Activated CD8-positive, alpha-beta T cell treated with anti-CD3 and anti-CD28 coated beads for 36 hours (primary cell): ENCODE results near the gene AGAP1. TPM values are rescaled to one million over a fixed set of nuclear protein-coding genes. Genes with fewer than 3 reads are reported as not detected.

Experiments
- ATAC-seq: fragments of 200-7000 bp; cut with Tn5 transposase; one replicate; pipeline ENCODE4 v1.10.0; 2021; ENCODE audit warnings: mild to moderate bottlenecking, moderate library complexity
- CTCF ChIA-PET: fragments of 350-600 bp; sonication (Branson Sonifier 250); formaldehyde crosslinking; loops from one replicate; lab custom pipeline; 2021; ENCODE audit warnings: antibody characterized with exemption; lab: Charles Lee
- POLR2A ChIA-PET: fragments of 350-600 bp; sonication (Branson Sonifier 250); formaldehyde crosslinking; loops from one replicate; lab custom pipeline; 2021; ENCODE audit warnings: antibody characterized with exemption; lab: Charles Lee
- DNase-seq: peaks from one replicate; pipeline ENCODE4 v3.0.0-alpha.2; 2020
- H3K27ac Mint-ChIP-seq: one replicate; pipeline ENCODE4 v1.8.0; 2021; ENCODE audit warnings: mild to moderate bottlenecking, mixed read lengths
- H3K27me3 Mint-ChIP-seq: one replicate; pipeline ENCODE4 v1.8.0; 2021; ENCODE audit warnings: mixed read lengths
- H3K36me3 Mint-ChIP-seq: one replicate; pipeline ENCODE4 v1.8.0; 2021; ENCODE audit warnings: low read depth, mixed read lengths
- H3K4me1 Mint-ChIP-seq: one replicate; pipeline ENCODE4 v1.8.0; 2021; ENCODE audit warnings: low read depth, mixed read lengths
- H3K4me3 Mint-ChIP-seq: one replicate; pipeline ENCODE4 v1.8.0; 2021; ENCODE audit warnings: mild to moderate bottlenecking, moderate library complexity, mixed read lengths
- H3K9me3 Mint-ChIP-seq: one replicate; pipeline ENCODE4 v1.8.0; 2021; ENCODE audit warnings: mixed read lengths
- CTCF ChIP-seq: fragments of 200-600 bp; IDR thresholded peaks from one replicate; pipeline ENCODE4 v1.8.0; 2022; ENCODE audit warnings: antibody characterized with exemption, mild to moderate bottlenecking
- intact Hi-C: fragments of 100-400 bp; cut with micrococcal nuclease; formaldehyde crosslinking; loops from one replicate; pipeline ENCODE4 v1.10.0; 2022
- total RNA-seq, 2 experiments: library from RNA; stranded (reverse); gene quantifications; one replicate each; pipeline ENCODE4 v1.2.3, GENCODE V29; 2021

Gene AGAP1
- total RNA-seq, 2 experiments from 2014 or later = 2.5 to 2.9 TPM

DNA sequence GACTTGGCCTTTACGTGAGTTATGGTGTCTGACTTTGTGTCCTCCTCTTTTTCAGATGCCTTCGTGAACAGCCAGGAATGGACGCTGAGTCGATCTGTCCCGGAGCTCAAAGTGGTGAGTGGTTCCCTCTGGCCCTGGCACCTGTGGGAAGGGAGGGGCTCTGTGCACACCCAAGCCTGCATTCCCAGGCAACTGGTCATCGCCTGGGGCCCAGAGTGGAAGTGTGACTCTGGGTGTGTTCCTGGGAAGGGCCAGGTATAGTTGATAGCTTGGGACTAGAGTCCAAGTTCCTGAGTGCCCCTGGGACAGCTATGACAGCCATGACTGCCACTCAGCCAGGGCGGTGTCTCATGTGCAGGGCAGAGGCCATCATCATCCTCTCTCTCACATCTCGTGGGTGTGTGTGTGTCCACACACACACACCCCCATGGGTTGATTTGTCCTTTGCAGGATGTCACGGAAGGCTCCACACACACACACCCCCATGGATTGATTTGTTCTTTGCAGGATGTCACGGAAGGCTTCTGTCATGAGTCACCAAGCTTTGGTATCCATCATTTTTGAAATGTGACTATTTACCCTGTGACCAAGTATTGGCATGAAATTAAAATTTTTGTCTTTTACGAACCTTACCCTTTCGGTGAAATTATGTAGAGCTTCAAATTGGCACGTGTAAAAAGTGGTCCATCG lies 215.4 kb downstream of the AGAP1 start:
- POLR2A ChIA-PET = no interaction called here
- intact Hi-C loops = no loop called here
- no peak for TF ChIP-seq CTCF
- DNase-seq (no peak), ATAC-seq (no peak)
- Mint-ChIP-seq H3K36me3 (no peaks in the 10 kb centered on the region), H3K27ac (no peak overlapping the region), H3K27me3 (no peaks in the 10 kb centered on the region), H3K4me3 (no peak overlapping the region), H3K4me1 (no peaks in the 10 kb centered on the region), H3K9me3 (no peaks in the 10 kb centered on the region)
- CTCF ChIA-PET = no interaction called here

DNA sequence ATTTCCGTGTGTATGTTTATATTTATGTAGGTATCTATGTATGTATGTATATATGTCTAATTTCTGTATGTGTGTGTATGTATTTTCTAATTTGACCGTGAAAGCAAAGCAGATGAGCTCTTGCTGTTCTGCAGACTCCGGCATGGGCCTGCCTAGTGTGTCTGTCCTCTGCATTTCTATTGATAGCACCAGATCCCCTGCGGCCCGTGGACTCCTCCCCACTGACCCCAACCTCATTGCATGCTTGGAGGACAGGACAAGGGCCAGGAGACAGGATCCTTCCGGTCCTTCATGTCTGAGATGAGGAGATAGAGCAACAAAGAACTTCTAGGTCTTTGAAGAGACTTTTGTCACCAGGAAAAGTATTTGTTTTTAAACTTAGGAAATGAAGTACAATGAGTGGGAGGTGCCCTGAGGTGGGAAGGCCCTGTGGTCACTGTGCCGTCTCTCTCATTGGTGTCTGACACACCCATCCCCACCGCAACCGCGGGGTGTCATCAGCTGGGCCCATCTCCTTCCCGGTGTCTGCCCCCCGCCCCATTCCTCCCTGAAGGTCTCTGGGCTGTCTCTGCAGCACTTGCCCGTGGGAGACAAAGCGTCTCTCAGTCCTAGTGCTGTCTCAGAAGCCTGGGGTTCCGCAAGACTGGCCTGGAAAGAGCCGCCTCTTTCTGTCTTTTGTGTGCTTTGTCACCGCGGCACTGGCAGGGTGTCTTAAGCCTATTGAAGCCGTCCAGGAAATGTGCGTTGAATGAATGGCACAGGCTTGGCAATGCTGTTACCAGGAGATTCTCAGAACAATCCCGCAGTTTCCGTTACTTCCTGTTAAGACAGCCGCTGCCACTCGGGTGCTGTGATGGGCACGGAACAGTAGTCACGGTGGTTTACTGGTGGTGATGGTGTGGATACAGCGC lies 216.4 kb downstream of the AGAP1 start:
- POLR2A ChIA-PET = no interaction called here

GRCh38 chr2:235710933-235711332 lies 217.1 kb downstream of the AGAP1 start:
- H3K27ac Mint-ChIP-seq = no peak overlapping the region
- no peaks in the 10 kb centered on the region for H3K4me1 Mint-ChIP-seq
- POLR2A ChIA-PET = no interaction called here
- no peak for TF ChIP-seq CTCF
- no peak overlapping the region for H3K4me3 Mint-ChIP-seq
- ATAC-seq (no peak), DNase-seq (no peak)
- H3K9me3 Mint-ChIP-seq = no peaks in the 10 kb centered on the region
- intact Hi-C loops = no loop called here
- no peaks in the 10 kb centered on the region for H3K36me3 Mint-ChIP-seq
- no peaks in the 10 kb centered on the region for H3K27me3 Mint-ChIP-seq
- CTCF ChIA-PET = no interaction called here

More for the DNA sequence above, 216.4 kb downstream of the AGAP1 start:
- no peaks in the 10 kb centered on the region for H3K27me3 Mint-ChIP-seq
- no peaks in the 10 kb centered on the region for H3K9me3 Mint-ChIP-seq
- no peaks in the 10 kb centered on the region for H3K36me3 Mint-ChIP-seq
- H3K4me1 Mint-ChIP-seq = no peaks in the 10 kb centered on the region
- CTCF ChIA-PET = no interaction called here
- no peak overlapping the region for H3K4me3 Mint-ChIP-seq
- DNase-seq = no peak
- intact Hi-C loops = no loop called here
- ATAC-seq = no peak
- H3K27ac Mint-ChIP-seq = no peak overlapping the region
- TF ChIP-seq CTCF = no peak

GRCh38 chr2:235711527-235711926 lies 217.7 kb downstream of the AGAP1 start:
- ATAC-seq (no peak), DNase-seq (no peak)
- Mint-ChIP-seq H3K9me3 (no peaks in the 10 kb centered on the region), H3K4me3 (no peak overlapping the region), H3K4me1 (no peaks in the 10 kb centered on the region), H3K36me3 (no peaks in the 10 kb centered on the region), H3K27me3 (no peaks in the 10 kb centered on the region), H3K27ac (no peak overlapping the region)
- no peak for TF ChIP-seq CTCF
- ChIA-PET CTCF (no interaction called here), POLR2A (no interaction called here)
- intact Hi-C loops = no loop called here

DNA sequence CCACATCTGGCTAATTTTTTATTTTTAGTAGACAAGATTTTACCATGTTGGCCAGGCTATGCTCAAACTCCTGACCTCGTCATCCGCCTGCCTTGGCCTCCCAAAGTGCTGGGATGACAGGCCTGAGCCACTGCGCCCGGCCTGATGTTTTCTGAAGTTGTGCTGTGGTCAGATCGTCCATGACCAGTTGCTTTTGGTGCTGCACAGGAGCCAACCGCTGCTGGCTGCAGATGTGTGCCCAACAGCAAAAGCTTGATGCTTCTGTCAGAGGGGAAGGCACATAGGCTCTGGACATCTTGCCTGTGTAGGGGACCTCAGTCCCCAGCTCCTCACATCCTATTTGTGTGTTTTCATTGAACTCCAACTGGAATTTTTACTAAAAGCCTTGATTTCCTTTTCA lies 218.3 kb downstream of the AGAP1 start:
- no peaks in the 10 kb centered on the region for H3K27me3 Mint-ChIP-seq
- H3K9me3 Mint-ChIP-seq = no peaks in the 10 kb centered on the region
- no peak overlapping the region for H3K4me3 Mint-ChIP-seq
- CTCF ChIA-PET = no interaction called here
- POLR2A ChIA-PET = no interaction called here
- no peak for DNase-seq
- no peak for TF ChIP-seq CTCF
- intact Hi-C loops = no loop called here
- no peaks in the 10 kb centered on the region for H3K4me1 Mint-ChIP-seq
- no peaks in the 10 kb centered on the region for H3K36me3 Mint-ChIP-seq
- no peak overlapping the region for H3K27ac Mint-ChIP-seq
- no peak for ATAC-seq
